ENCODE measurements around the gene ARMC12. TPM values are rescaled to one million over a fixed set of nuclear protein-coding genes. Genes with fewer than 3 reads are reported as not detected.
A peak's percentile ranks its signal among the peaks of the same experiment; 100 is the strongest.
"Not testable (repeated sequence)": the region's sequence is repeated elsewhere in the genome, so short reads cannot be mapped to it uniquely, and the experiment has no call there.

ARMC12 gene
- polyA plus RNA-seq, 1 of the 3 experiments (the other 2 are of a cell fraction) = 1.6 TPM

DNA sequence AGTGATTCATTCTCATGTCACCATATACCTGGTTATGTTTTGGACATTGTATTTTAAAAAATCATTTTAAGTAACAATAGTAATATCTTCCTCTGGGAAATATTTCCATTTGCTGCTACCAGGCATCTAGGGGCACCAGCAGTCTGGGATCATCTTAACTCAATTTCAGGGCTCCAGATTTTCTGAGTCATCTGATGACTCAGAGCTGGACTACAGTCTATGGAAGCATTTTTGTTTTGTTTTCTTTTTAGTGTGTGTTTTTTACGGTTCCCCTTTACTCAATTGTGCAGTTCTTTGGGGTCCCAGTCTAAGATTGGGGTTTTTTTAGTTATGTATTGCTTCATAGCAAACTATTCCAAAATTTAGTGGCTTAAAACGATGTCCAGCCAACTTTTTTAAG lies 42.4 kb upstream of the ARMC12 start:
- Histone ChIP-seq H3K9ac (no peak overlapping the region), H2AFZ (ENCODE audit: low read depth) (no peak overlapping the region), H3K4me2 (no peak overlapping the region), H3K79me2 (ENCODE audit: insufficient read depth) (no peaks in the 10 kb centered on the region), H3F3A (replicated peaks; ENCODE audit: insufficient read depth) (peaks cover 6% of the 10 kb centered on the region), H3K36me3 (replicated peaks in 1 of 2; ENCODE audit: control insufficient read depth in 1 of 2, insufficient read depth in 2 of 2, low read length in 1 of 2) (no peaks in the 10 kb centered on the region), H3K4me3 (ENCODE audit: low read depth in 2 of 2, low read length in 1 of 2) (no peak overlapping the region), H3K4me1 (ENCODE audit: control insufficient read depth in 1 of 2, insufficient read depth in 2 of 2, low read depth in 1 of 2, low read length in 1 of 2) (no peaks in the 10 kb centered on the region), H4K20me1 (ENCODE audit: insufficient read depth) (no peaks in the 10 kb centered on the region), H3K9me3 (0 out of 2 replicates have a peak, but pooled peaks cover 5% of the 10 kb centered on the region), H3K9me2 (no peaks in the 10 kb centered on the region), H3K27ac (ENCODE audit: low read depth in 2 of 2, low read length in 1 of 2) (no peak overlapping the region), H3K27me3 (ENCODE audit: insufficient read depth) (no peaks in the 10 kb centered on the region)
- TF ChIP-seq FOXM1 (IDR thresholded peaks at IDR 0.05; ENCODE audit: low read depth) = no peak
- no peak for TF ChIP-seq MAX (IDR thresholded peaks at IDR 0.05; ENCODE audit: low read depth)
- TF ChIP-seq PBX3 (IDR thresholded peaks at IDR 0.05) = no peak
- TF ChIP-seq FOSL2 (IDR thresholded peaks at IDR 0.05; ENCODE audit: borderline replicate concordance, low read depth) = peak; percentile 27; the same call in 1 of the 2 replicates
- no peak for TF ChIP-seq EP300 (IDR thresholded peaks at IDR 0.05; ENCODE audit: borderline replicate concordance in 1 of 2, low read depth in 1 of 2, low read length in 1 of 2)
- no peak for TF ChIP-seq EZH2phosphoT487 (IDR thresholded peaks at IDR 0.05; ENCODE audit: borderline replicate concordance, low read depth)
- no peak for TF ChIP-seq ZBTB33 (IDR thresholded peaks at IDR 0.05; ENCODE audit: borderline replicate concordance, low read depth)
- 0 out of 2 replicates have a peak, but pooled peaks have one; percentile 13 for TF ChIP-seq JUND (IDR thresholded peaks at IDR 0.05)
- TF ChIP-seq TCF12 (IDR thresholded peaks at IDR 0.05) = no peak
- TF ChIP-seq, protein P1, sequence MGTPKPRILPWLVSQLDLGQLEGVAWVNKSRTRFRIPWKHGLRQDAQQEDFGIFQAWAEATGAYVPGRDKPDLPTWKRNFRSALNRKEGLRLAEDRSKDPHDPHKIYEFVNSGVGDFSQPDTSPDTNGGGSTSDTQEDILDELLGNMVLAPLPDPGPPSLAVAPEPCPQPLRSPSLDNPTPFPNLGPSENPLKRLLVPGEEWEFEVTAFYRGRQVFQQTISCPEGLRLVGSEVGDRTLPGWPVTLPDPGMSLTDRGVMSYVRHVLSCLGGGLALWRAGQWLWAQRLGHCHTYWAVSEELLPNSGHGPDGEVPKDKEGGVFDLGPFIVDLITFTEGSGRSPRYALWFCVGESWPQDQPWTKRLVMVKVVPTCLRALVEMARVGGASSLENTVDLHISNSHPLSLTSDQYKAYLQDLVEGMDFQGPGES (IDR thresholded peaks at IDR 0.05; ENCODE audit: low read depth, low read length) = no peak
- no peak for TF ChIP-seq USF1 (IDR thresholded peaks at IDR 0.05; ENCODE audit: borderline replicate concordance, low read depth)
- TF ChIP-seq CHD2 (IDR thresholded peaks at IDR 0.05; ENCODE audit: low read length, partially characterized antibody) = no peak
- no peak for TF ChIP-seq YY1 (IDR thresholded peaks at IDR 0.05; ENCODE audit: low read depth)
- TF ChIP-seq FOXJ3 (CRISPR knock-in tag; IDR thresholded peaks at IDR 0.05) = no peak
- no peak for TF ChIP-seq MXI1 (IDR thresholded peaks at IDR 0.05; ENCODE audit: low read depth, low read length)
- ChIA-PET POLR2A (no interaction called here), CTCF (no interaction called here)
- no peak for DNase-seq
- WGBS (ENCODE audit: low lambda C conversion rate) = 43% methylated on average over 2 of the region's 2 CpGs

GRCh38 chr6:35698430-35698829 lies 38.4 kb upstream of the ARMC12 start:
- H3K4me3 ChIP-seq (ENCODE audit: low read depth in 2 of 2, low read length in 1 of 2); CTCF ChIA-PET; DNase-seq; H3K79me2 ChIP-seq (ENCODE audit: insufficient read depth); H2AFZ ChIP-seq (ENCODE audit: low read depth); POLR2A ChIA-PET; H3K9me3 ChIP-seq; H3K36me3 ChIP-seq (replicated peaks in 1 of 2; ENCODE audit: control insufficient read depth in 1 of 2, insufficient read depth in 2 of 2, low read length in 1 of 2); H3K4me2 ChIP-seq; H3K9ac ChIP-seq; H3K27me3 ChIP-seq (ENCODE audit: insufficient read depth); H3K9me2 ChIP-seq; H3K27ac ChIP-seq (ENCODE audit: low read depth in 2 of 2, low read length in 1 of 2); H4K20me1 ChIP-seq (ENCODE audit: insufficient read depth); H3K4me1 ChIP-seq (ENCODE audit: control insufficient read depth in 1 of 2, insufficient read depth in 2 of 2, low read depth in 1 of 2, low read length in 1 of 2); H3F3A ChIP-seq (replicated peaks; ENCODE audit: insufficient read depth): not testable (repeated sequence)
- 73% methylated on average over 7 of the region's 7 CpGs for WGBS (ENCODE audit: low lambda C conversion rate)
